Stimulated activated CD8-positive, alpha-beta memory T cell treated with anti-CD3 and anti-CD28 coated beads, Interleukin-2, amount 100 ng/mL, for 1 hour (primary cell): ENCODE results near the gene INTS11.
A peak's percentile ranks its signal among the peaks of the same experiment; 100 is the strongest.

Experiments used
- DNase-seq, 2 donors: peaks; one replicate each; pipeline ENCODE4 v3.0.0-alpha.2; 2020; ENCODE audit warnings: low read depth in 2 of 2

Gene INTS11

GRCh38 chr1:1285102-1285571, 39.3 kb downstream of the INTS11 start:
- DNase-seq: no peak

- no peak for DNase-seq
Observed at GRCh38 chr1:1284221-1285101, 40.0 kb downstream of the INTS11 start.

DNA sequence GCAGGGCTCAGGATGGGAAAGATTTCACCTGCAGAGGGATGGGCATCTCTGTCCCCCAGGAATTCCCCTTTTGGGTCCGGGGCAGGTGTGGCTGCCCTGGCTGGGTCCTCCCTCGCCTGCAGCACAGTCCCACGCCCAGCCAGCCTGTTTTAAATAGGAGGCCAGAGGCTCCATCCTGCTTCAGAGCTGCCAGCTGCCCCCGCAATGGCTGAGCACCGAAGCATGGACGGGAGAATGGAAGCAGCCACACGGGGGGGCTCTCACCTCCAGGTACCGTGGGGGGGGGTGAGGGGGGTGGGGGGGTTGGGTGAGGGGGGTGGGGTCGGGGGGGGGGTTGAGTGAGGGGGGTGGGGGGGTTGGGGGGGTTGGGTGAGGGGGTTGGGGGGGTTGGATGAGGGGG, 40.6 kb downstream of the INTS11 start:
- DNase-seq: no peak

- no peak for DNase-seq
Observed at GRCh38 chr1:1282998-1283397, 41.5 kb downstream of the INTS11 start.

DNA sequence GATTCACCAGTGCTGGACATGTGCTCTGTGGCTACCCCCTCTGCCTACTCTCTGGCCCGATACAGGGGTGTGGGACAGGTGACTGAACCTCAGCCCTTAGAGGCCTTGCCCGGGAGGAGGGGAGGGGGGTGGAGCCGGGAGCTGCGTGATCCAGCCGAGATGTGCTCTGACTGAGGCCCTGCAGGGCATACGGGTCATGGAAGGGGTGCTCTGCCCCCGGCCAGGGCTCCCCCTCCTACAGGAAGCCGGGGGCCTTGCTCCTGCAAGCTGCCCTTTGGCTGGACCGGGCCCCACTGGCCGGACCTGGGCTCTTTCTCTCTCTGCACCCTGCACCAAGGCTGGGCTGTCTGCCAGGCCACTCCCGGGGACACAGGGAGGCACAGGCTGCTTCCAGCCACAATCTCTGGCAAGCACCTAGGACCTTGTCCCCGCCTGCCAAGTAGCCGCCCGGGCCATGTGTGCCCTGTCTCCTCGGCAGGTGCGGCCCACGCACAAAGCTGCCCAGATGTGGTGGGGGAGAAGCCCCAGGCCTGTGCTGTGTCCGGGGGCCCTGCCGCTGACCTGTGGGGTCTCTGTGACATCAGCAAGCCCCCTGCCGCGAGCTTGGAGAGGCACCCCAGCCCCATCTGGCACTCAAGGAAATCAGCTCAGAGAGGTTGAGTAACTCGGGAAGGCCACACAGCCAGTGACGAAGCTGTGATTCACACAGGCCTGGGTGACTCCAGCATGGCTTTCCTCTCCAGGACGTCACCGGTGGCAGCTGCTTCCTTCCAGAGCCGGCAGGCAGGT, 42.7 kb downstream of the INTS11 start:
- no peak for DNase-seq

GRCh38 chr1:1280782-1281481, 43.5 kb downstream of the INTS11 start:
- no peak for DNase-seq

DNA sequence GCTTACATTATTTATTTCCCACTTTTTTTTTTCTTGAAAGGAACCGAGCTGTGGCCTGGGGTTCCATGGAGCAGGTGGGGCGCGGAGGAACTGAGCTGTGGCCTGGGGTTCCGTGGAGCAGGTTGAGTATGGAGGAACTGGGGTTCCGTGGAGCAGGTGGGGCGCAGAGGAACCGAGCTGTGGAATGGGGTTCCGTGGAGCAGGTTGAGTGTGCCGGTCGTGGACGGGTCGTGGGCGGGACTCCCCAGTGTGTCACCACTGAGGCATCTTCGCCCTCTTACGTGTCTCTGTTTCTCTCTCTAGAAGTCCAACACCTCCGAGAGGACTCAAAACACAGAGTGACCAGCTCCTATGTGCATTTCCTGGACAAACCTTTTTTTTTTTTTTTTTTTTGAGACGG, 45.4 kb downstream of the INTS11 start:
- no peak for DNase-seq

DNA sequence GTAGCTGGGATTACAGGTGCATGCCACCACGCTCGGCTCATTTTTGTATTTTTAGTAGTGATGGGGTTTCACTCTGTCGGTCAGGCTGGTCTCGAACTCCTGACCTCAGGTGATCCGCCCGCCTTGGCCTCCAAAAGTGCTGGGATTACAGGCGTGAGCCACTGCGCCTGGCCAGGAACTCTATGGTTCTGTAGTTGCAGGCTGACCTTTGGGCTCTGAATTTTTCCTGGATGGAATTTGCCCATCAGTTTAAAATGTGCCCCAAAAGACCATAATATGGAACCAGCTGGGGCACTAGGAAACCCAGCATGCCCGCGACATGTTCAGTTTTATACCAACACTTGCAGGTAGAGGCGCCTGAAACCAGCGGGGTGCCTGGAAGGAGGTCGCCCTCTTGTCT, 45.8 kb downstream of the INTS11 start:
- no peak for DNase-seq

DNA sequence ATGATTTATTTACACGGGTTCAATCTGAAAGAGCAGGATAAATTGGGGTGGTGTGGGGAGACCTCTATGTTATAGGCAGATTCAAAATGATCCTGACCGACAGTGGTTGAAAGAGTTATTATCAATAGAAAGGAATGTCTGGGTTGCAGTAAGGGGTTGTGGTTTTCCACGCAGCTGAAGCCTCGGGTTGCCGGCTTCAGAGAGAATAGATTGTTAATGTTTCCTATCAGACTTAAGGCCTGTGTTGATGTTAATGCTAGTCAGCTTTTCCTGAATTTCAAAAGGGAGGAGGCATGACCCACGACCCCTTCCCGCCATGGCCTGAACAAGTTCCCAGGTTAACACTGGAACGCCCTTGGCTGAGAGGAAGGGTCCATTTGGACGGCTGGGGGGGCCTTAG, 48.6 kb downstream of the INTS11 start:
- no peak for DNase-seq

DNA sequence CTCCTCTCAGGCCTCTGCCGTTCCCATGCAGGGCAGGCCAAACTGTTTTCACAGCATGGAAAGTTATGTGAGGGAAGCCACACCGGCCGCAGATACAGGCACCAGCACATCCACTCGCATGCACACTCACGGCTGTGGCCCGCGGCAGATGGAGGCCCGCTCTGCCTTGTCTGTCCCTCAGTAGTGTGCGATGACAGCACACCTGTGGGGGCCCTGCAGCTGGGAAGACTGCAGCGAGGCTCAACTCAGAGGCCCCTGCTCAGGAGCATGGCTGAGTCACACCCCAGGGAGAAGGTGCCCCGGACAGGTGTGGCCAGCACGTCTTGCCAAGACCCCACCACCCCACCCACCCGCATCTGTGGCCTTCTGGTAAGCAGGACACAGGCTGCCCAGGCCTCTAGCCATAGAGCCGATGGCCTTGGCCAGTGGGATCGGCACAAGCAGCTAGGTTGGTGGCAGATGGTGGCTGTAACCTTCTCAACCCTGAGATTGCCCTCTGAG, 49.5 kb downstream of the INTS11 start:
- DNase-seq: no peak

GRCh38 chr1:1274299-1274930, 50.0 kb downstream of the INTS11 start:
- no peak for DNase-seq

DNA sequence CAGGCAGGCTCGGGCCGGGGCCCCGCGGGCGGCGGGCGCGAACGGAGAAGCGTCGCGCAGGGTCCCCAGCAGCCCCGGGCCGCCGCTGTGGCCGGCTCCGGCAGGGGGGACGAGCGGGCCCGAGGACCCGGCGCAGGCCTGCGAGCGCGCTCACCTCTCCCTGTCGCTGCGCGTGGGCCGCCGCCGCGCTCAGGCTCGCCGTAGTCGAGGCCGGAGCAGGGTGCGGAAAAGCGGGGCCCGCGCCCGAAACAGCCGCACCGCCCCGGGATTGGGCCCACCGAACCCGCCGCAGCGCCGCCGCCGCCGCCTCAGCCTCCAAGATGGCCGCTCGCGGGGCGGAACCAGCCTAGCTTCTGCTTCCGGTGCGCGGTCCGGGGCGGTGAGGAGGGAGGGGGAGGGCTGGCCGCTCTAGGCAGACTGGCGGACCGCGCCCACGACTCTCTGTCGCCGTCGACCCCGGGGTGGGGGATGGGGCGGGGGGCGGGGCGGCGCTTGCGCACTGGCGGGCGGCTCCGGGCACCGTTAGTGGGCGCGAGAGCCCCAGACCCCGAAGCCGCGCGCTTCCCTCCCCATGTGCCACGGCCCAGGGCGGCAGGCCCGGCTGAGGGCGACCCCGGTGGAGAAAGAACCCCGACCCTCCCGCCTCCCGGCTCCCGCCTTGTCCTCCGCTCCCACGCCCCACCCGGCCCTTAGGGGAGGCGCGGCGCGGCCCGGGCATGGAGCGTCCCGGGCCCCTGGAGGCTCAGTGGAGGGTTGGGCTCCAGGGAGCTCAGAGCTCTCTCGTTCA, 50.8 kb downstream of the INTS11 start, which contains the start of gene UBE2J2:
Gene UBE2J2 (minus strand): TSS at position 343 of the 787 bp plus-strand sequence. CDS start 5,862 bp downstream, outside the sequence.
- DNase-seq: peak; percentile 88 to 91

DNA sequence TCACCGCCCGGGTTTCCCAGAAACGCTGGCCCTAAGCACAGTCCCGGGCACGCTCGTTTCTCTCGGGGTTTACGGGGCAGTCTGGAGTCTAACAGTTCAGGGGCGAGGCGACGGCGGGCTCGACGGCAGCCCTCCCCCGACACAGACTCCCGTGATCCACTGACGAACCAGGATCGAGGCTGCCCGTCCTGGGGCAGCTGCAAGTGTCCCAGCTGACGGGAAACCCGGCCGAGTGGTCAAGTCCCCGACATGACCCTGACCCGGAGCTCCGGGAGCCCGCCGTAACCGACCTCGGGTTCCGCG, 51.3 kb downstream of the INTS11 start:
- no peak for DNase-seq

- no peak for DNase-seq
Observed at GRCh38 chr1:1272341-1273208, 51.9 kb downstream of the INTS11 start.

- no peak for DNase-seq
Observed at GRCh38 chr1:1270813-1271212, 53.6 kb downstream of the INTS11 start.

DNA sequence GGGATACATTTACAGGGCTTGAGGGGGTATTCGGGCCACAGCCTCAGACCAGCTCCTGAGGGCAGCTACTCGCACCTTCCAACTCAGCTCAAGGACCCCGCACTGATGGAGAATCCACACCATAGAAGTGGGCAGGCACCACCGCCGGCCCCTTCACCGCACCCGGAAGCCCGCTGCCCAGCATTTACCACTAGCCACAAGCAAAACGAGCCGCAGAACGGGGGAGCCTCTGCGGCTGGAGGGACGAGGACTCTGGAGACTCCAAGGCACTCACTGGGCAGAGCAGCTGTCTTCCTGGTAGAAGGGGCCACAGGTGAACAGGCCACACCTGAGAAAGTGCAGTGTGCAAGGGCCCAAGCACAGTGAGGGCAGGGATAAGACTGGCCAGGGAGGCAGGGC, 56.2 kb downstream of the INTS11 start:
- no peak for DNase-seq

DNA sequence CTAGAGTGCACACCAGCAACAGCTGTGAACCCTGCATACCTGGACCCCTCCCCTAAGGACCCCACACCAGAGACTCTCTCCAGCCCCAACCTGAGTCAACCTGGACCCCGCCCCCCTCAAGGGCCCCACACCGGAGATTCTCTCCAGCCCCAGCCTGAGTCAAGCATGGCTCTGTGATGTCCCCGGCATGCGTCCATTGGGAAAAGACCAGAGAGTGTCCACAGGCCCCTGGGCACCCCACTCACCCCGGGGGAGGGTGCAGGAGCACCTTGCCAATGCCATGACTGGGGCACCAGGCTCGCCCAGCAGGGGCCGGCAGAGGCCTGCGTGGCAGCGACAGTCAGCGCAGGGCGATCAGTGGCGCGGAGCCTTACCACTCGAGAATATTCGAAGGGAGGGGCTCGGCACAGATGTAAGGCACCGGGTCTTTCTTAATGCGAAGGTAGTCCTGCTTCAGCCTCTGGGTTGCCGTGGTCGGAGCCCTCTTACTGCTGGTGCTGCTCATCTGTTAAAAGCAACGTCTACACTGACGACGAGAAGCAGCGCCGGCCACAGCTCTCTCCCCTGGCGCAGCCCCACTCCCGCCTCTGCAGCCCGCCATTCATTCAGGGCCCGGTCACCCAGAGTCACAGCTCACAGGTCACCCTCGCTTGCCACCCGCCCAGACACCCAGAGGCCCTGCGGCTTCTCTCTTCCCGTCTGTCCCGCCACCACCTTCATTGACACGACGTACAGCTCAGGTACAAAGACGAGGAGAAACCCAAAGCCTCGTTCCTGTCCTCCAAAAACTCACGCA, 56.8 kb downstream of the INTS11 start:
- no peak for DNase-seq

DNA sequence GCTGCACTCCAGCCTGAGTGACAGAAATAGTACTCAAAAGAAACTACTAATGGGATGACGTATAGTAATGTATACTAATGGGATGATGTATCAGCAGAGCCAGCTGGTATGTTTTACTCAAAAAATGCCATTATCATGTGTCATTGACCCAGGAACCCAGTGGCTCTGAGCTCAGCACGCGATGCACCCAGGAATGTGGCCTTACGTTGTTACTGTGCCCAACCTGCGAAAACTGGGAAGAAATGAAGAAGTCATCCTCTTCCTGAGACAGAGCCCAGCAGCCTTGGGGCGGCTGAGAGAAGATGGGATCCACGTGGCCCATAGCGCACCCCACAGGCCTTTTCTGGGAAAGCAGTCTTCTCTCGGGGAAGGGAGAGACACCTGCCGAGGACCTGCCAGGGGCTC, 59.6 kb downstream of the INTS11 start:
- DNase-seq: no peak

- DNase-seq: no peak
Observed at GRCh38 chr1:1264026-1264425, 60.4 kb downstream of the INTS11 start.
